Breast epithelium (tissue), 3 donors: ENCODE results near the gene AKR1C1.
"Not testable (repeated sequence)": the region's sequence is repeated elsewhere in the genome, so short reads cannot be mapped to it uniquely, and the experiment has no call there.

Experiments used
- CTCF ChIP-seq, 3 donors: fragments of 450-650 bp; IDR thresholded peaks; one replicate each; pipeline ENCODE4 v1.5.1; 2016 to 2017; ENCODE audit warnings: antibody characterized with exemption in 3 of 3, mild to moderate bottlenecking in 3 of 3, moderate library complexity in 3 of 3
- POLR2A ChIP-seq: fragments of 450-650 bp; IDR thresholded peaks from one replicate; pipeline ENCODE4 v1.6.1; 2016; ENCODE audit warnings: antibody characterized with exemption, mild to moderate bottlenecking, moderate library complexity
- POLR2AphosphoS5 ChIP-seq, 3 donors: sonication (generic); formaldehyde crosslinking; IDR thresholded peaks; one replicate each; pipeline ENCODE4 v1.6.1; 2017; ENCODE audit warnings: antibody characterized with exemption in 3 of 3

GRCh38 chr10:4956955-4957645 lies 6.1 kb upstream of the AKR1C1 start:
- not testable (repeated sequence) for TF ChIP-seq CTCF (IDR thresholded peaks at IDR 0.05); POLR2AphosphoS5 (IDR thresholded peaks at IDR 0.05); POLR2A
